HG03064 (cell line): ENCODE measurements around the gene NAP1L4.

ENCODE experiments used
- ATAC-seq: cut with Tn5 transposase; IDR thresholded peaks from one replicate; pipeline ENCODE4 v1.9.1; 2021; ENCODE audit warnings: low read depth; ENCODE audit not compliant: unreplicated experiment

NAP1L4 gene

DNA sequence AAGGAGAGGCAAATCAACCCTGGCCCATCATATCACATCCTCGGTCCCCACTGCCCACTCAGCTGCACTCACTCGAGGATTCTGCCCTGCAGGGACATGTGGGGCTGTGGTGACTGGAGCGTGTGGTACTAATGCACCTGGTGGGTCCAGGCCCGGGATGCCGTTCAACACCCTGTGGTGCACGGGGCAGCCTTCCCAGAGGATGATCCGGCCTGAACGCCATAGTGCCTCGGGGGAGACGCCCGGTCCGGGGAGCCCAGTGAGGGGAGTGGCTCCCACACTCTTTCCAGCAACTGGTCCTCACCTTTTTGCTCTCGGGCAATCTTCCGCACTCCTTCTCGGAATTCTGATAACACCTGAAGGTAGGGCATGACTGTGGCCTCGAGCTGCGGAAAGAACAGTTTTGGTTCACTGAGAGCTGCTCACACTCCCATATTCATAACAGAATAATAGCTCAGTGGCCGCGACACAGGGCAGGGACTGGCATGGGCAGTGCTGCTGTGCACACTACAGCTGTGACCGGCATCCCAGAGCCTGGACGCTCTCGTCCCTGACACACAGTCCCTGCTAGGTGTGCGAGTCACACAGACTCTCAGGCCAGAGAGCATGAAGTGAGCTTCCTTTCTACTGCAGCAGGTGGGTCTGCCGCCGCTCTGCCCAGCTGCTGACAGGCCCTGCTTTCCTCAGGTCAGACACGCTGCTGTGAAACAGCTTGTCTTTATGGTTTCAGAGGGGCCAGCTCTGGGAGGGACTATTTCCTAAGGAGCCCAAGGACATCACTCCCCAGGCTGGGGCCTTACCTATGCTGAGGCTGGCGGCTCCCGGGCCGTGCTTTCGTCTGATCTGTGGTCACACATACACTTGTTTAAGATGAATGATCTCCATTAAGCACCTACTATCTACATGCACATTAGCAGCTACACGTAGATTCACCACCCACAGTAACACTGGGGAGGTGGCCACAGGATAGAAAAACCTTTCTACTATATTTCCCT, 20.1 kb upstream of the NAP1L4 start:
- ATAC-seq = no peak

DNA sequence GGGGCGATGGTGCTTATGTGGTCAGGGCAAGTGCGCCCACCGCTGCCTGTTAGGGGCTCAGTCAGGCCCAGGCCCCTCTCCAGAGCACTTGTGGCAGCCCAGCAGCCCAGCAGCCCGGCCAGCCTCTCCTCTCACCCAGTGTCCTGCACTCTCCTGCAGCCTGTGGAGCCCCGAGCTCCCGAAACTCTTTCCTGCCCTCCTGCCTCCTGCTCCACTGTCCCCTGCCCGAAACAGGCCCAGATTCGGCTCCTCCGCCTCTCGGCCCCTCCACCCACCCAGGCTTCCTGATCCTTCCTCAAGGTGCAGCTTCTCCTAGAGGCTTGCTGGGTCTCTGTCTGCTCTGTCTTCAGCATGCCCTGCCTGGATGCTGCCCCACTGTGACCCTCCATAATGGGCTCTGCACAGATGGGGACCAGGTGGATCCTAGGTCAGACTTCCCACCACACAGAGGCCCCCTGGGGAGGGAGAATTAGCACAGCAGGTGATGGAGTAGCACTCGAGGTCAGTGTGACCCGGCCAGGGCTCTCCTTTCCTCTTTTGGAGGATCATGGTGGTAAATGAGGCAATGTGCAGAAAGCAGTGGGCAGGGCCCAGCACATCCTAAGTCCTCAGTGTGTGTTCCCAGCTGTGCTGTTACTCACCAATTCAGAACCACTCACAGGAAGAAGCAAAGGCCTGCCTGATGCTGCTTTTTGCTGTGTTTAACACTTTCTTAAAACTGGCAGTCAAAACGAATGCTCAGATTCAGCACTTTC, 18.6 kb upstream of the NAP1L4 start:
- ATAC-seq = no peak

DNA sequence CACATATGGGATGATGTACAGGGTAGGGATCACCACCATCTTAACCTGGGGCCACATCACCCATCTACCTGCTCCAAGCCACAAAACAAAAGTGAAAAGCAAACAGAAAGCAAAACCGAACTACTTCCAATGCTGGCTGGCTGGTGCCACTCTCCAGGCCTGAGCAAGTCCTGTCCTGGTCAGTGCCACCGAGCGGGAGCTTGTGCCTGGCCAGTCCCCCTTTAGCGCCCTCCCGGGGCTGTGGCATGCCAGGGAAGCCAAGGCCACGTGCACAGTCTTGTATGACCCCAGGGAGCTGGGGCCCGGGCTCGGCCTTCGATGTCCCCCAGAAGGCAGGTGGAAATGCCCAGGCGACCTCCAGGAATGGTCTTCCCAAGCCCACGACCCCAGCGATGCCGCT, 17.9 kb upstream of the NAP1L4 start:
- no peak for ATAC-seq

DNA sequence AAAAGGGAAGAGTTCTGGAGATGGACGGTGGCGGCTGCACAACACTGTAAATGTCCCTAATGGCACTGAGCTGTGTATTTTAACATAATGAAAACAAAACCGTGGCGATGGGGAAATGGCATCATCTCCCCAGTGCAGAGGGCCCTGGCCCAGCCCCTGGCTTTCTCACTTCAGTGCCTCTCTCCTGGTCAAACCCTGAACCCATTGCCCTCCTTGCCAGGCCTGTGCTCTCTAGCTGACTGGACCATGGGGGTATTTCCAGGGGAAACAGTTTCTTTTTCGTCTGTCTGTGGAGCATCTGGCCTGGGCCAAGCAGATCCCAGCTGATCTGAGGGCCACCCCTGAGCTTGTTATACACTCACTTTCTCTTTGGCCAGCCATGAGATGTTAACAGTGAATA, 17.4 kb upstream of the NAP1L4 start:
- ATAC-seq = no peak

DNA sequence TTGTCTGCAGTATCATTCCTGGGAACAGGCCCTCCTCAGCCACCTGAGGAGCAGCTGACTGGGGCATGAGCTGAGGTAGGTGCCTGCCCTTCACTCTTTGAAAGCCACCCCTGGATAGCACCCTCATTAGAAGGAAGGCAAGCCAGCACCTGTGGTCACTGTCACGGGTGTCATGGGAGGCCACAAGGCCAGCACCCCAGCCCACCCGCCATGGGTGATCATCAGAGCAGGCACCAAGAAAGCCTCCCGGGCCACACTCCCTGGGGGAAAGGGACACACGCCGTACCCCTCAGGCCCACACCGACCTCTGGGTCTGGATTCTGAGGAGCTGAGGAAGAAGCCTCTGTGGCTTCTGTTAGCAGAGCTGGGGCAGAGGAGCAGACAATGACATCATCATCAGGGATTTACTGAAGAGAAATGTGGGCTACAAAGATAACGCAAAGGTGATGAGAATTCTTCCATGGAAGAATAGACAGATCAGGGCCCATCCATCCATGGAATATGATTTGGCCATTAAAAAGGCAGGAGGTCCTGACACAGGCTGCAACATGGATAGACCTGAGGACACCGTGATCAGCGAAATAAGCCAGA, 16.7 kb upstream of the NAP1L4 start:
- ATAC-seq = no peak

DNA sequence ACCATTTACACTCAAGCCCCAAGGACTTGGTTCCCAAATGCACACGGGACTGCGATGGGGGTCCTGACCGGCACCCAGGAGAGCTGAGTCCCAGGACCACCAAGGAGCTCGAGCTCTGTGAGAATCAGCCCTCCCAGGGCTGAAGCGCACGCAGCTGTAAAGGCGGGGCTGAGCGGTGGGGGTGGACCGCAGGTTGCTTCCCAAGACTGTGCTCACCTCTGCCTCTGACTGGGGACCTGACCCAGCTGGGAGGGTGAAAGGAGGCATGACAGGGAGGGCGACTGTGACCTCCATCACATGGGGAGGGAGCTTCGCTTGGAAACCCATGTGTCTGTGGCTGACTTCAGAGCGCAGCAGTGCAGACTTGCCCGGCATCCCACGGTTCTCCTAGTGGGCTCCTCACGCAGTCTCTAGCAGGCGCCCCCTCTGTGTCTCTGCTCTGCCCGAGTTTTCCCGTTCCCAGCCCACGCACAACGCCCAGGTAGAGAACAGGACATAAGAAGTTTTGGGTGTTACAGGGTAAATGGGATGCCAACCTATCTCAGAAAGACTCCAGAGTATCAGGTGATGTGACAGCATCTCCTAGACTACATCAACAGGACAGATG, 15.4 kb upstream of the NAP1L4 start:
- ATAC-seq = no peak

DNA sequence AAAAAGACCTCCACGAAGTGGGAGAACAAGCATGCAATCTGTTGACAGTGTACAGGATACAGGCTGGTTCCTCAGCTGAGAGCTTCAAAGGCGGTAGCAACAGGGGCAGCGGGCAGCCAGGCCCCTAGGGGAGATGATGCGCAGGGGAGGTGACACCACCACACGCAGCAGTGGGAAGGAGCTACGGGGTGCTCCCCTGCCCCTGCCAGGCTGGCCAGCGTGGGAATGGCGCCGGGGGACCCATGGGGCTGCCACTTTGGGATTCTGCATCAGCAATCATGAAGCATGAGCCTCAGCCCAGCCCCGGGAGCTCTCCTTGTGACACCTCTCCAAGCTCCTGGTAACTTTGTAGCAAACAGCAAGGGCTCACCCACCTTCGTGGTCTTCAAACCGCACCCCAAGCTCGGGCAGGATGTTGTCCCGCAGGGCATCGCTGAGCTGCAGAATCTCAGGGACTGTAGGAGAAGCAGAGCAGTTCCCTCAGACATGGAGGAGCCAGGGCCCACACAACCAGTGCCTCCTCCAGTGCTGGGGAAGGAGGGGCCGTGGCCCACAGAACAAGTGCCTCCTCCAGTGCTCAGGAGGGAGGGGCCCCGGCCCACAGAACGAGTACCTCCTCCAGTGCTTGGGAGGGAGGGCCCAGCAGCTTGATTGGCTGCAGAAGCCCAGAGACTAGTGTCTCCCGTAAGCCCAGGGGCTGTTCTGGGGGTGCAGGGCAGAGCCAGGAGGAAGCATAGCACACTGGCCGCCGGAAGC, 14.6 kb upstream of the NAP1L4 start:
- no peak for ATAC-seq

DNA sequence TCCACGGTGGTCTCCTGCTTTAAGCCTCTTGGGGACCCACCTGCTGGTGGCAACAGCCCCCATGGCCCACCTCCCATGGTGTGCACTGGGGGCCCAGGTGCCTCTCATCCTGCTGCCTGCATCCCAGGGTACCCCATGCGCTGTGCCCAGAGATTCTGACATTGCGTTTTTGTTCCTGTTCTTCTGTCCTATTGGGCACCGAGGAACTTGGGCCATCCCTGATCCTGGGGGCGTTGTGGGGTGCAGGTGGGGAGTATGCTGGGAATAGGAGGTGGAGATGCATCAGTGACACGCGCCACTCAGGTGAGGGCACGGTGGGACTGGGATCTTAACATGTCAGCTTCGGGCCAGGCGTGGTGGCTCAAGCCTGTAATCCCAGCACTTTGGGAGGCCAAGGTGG, 12.4 kb upstream of the NAP1L4 start:
- ATAC-seq = no peak

DNA sequence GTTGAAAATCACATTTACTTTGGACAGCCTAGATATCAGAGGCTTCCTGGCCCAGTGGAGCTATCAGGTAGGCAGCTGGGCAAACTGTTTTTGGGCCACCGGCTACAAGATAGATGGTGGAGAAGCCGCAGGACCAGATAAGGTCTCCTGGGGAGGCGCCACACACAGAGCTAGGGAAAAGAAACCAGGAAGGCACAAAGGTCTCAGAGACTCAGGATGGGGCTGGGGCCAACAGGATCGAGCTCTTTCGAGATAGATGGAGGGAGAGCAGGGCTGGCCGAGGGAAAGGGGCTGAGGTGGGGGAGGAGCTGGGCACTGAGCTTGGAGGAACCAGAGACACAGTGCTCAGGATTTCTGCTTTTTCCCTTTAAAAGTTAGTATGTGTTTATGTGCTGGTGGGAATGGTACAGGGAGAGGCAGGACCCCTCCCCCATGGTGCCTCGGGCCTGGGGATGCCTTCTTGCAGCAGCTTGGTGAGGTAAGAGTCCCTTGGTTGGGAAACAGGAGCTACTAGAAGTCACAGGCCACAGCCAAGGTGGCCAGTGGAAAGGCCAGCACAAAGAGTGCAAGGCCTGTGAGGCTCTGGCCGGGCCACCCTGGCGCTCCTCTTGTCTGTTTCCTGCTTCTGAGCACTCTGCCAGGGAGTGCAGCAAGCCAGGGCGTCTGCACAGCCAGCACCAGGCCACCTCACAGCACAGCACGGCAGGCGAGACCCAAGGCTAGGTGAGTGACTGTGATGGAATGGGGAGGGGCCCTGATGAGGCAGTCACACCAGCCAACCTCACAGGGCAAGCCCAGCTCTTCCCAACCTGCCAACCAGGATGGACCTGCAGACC, 11.5 kb upstream of the NAP1L4 start:
- ATAC-seq = no peak

DNA sequence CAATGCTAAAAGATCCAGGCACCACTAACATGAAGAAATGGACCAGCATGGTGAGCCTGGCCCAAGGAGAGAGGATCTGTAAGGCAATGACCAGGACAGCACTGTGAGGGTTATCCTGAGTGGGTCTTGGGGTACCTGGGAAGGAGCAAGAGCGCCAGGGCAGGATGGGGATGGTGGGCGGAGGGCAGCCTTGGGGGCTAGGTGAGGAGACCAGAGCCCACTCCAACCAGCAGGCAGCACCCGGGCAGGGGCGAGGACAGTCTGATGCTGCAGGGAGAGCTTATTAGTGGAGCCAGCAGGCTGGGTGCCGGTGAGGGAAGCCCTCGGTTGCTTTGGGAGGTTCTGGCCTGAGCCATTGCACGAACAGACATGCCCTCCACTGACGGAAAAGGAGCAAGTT, 10.7 kb upstream of the NAP1L4 start:
- no peak for ATAC-seq

DNA sequence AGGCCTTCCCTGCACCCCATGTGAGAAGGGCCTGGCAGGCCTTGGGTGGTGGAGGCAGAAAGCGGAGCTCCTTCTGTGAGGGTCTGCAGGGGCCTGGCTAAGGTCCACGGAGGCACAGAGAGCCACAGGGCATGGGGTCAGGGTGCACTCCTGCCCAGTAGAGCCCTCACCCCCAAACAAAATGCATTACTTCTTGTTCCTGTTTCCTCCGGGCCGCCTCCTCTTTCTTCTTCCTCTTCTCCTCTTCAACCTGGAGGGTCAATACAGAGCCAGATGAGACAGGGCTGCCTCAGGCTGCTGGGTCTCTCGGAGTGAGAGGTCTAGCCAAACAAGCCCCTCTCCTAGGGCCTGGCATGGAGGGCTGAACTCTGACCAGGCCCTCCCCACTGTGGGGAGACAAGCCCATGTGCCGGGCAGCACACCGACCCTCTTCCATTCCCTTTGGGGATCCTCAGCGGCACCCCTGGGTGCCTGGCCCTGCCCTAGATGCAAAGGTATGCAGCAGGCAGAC, 10.3 kb upstream of the NAP1L4 start:
- ATAC-seq = no peak

DNA sequence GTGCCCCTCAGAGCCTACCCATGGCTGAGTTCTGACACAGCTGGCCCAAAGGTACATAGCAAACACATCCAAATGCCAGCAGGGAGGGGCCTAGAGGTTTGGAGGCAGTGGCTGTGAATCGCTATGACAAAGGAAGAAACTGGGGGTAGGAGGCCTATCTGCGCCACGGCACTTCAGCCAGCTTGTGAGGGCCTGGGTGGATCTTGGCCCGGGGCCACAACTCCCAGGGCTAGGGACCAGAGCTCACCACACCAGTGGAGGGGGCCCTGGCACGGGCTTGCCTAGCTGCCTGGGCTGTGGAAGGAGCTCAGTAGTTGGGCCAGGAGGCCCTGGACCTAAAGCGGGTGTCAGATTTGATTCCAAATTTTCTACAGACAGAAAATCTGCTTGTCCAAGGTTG, 9.4 kb upstream of the NAP1L4 start:
- no peak for ATAC-seq

DNA sequence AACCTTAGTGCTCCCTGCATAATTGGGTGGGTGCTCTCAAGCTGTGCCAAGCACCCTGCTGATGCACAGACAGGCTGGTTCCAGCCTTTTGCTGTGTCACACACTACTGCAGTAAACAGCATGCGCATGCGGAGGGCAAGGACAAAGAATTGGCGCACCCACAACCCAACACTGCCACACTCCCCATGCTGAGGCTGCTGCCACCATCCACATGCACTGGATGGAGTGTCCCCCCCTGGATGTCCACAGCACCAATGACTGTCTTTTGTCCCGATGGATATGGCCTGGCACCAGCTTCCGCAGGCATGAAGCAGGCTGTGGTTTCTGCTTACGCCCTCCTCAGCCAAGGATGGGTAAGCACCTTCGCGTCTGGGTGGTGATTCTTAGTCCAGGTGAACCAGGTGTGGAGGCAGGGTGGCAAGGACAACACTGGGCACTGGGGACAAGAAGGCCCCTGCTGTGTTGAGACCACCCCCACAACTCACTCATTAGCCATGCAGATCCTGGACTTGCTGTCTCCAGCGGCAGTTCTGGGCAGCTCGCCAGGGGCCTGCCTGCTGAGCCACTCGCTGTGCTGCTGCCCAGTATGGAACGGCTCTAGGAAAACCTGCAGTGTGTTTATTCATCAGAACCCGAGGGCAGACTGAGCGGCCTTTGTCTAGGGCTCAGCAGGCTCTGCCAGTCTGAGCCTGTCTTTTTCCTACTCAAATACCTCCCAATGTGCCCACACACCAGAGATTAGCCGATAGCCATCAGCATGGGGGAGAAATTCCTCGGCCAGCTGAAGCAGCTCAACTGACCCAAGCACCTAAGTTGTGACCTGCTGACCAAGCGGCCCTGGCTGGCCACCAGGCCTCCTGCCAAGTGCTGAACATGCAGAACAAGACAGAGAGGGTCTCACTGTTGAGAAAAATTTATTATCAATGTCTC, 8.2 kb upstream of the NAP1L4 start:
- ATAC-seq = no peak

DNA sequence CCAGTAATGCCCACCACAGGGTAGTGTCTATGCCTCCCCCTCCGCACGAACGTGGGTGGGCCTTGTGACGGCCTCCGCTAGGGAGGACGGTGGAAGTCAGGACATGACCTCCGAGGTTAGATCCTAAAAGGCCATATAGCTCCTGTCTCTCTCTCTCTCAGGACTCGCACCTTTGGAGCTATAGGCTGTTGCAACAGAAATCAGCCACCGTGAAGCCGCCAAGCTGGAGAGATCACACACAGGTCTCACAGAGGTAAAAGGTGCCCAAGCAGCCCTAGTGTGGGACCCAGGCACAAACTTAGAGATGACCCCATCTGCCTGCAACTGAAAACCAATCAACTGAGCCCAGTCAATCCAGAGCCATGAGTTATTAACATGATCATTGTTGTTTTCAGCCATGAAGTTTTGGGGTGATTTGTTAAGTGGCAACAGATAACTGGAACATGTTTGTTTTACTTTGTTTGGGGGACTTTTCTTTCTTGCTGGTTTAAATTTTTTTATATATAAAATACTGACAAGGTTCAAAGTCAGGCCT, 7.4 kb upstream of the NAP1L4 start:
- no peak for ATAC-seq

DNA sequence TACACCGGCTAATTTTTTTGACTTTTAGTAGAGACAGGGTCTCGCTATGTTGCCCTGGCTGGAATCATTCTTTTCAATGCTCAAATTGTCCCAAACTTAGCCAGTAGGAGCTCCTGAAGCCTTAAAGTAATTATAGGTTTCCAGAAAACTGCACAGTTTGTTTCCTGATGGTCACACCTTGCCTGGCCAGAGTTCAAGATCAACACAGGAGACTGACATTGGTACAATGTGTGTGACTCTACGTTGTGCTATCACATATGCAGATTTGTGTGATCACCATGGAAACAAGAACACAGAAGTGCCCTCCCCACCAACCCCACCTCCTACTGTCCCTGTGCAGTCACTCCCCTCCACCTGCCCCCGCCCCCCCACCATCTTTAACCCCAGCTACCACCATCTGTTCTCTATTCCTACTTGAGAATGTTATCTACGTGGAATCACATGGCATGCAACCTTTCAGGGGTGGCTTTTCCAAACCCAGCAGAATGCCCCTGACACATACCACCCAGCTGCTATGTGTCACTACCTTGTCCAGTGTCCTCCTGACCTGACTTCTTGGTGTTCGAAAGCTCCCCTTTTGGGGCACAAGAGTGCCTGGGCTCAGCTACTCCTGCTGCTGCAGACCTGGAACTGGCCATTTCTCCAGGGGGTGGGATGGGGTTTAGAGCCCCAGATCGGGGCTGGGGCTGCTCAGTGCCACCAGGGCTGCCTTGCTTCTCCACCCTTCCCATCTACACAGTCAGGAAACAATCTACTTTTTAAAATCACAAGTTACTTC, 6.1 kb upstream of the NAP1L4 start:
- no peak for ATAC-seq

DNA sequence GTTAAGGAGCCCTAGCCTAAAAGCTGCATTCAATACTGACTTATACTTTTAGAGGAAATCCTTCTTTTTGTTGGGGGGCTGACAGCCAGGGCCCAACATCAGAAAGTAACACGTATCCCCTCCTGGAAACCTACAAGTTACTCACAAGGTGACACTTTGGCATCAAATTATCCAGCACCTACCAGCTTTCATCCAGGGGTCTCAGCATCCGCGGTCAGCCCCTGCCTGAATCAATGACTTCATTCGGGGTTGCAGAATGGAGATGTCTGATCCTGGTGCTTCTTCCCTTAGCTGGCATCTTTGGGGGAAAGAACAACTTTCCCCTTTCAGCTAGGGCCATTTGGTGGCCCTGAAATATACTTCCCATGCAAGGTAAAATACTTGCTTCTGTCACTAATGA, 5.3 kb upstream of the NAP1L4 start:
- no peak for ATAC-seq

DNA sequence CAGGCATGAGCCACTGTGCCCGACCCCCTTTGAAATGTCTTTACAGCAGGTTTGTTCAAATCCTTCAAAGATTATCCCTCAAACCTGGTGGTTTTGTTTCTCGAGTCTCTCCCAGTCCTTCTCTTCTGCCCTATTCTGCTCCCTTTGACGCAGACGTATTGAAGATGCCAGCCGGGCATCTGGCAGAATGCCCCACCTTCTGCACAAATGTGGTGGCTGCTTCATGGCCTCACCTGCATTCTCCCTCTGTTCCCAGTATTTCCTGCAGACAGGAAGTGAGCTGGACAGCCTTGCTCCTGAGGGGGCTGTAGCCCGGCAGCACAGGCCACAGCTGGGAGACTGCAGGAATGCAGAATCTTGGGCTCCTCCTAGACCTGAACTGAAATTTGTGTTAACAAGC, 4.8 kb upstream of the NAP1L4 start:
- ATAC-seq = no peak
